Measurements from ENCODE around the gene MYCBP. TPM values are rescaled to one million over a fixed set of nuclear protein-coding genes. Genes with fewer than 3 reads are reported as not detected.

The MYCBP gene
- total and polyA plus RNA-seq, 2 of the 13 experiments (the other 11 are each of a cell fraction or from before 2014, with no cell fraction given), result 11.4 to 30.4 TPM

- no peaks in the 10 kb centered on the region for H3K9me3 ChIP-seq (ENCODE audit: low read length)
- WGBS (ENCODE audit: low lambda C conversion rate), result 100% methylated on average over 3 of the region's 3 CpGs
- intact Hi-C loops (cut with micrococcal nuclease; ENCODE audit: unreplicated experiment) (no loop called here), in situ Hi-C loops (cut with HindIII; ENCODE audit: extremely low pct_ligation_motif_present, low pct_unique_long_range_greater_than_20kb) (no loop called here)
- peaks cover 0 to 3% of the 10 kb centered on the region in 2 experiments; a peak in 2 of 5 replicates for H3K36me3 ChIP-seq (replicated peaks in 1 of 2; ENCODE audit: control insufficient read depth in 1 of 2, insufficient read depth in 2 of 2, low read length in 2 of 2)
- DNase-seq (ENCODE audit: low spot score), result no peak
- no peak overlapping the region for H2AFZ ChIP-seq (ENCODE audit: low read length)
- H4K20me1 ChIP-seq (ENCODE audit: insufficient read depth, low read length), result no peaks in the 10 kb centered on the region
- ChIA-PET CTCF (ENCODE audit: low intra/inter-chr PET ratio, low total read pairs) (no interaction called here), POLR2A (interaction anchor here (0.7 kb wide), 1 partner anchor 58 kb away, joined by 4 read pairs; the partner anchor contains the start of gene RRAGC)
- no peak for FAIRE-seq
- H3K79me2 ChIP-seq (ENCODE audit: insufficient read depth, low read length), result no peaks in the 10 kb centered on the region
- no peak overlapping the region for H3K9ac ChIP-seq (ENCODE audit: insufficient read depth, low read depth, low read length)
- BruUV-seq (replicated peaks), result no TSS peak
- no peak overlapping the region for H3K4me3 ChIP-seq (replicated peaks in 1 of 3; ENCODE audit: insufficient read depth in 1 of 3, low read depth in 2 of 3, low read length in 3 of 3)
- no peaks in the 10 kb centered on the region for H3K27me3 ChIP-seq (ENCODE audit: control insufficient read depth in 1 of 2, insufficient read depth in 2 of 2, low read length in 2 of 2)
- no peak overlapping the region for H3K27ac ChIP-seq (ENCODE audit: extremely low read length, insufficient read depth, low read length)
- no peaks in the 10 kb centered on the region for H3K4me1 ChIP-seq (ENCODE audit: insufficient read depth, low read length)
- no peak for ATAC-seq
- no peak overlapping the region for H3K4me2 ChIP-seq (ENCODE audit: low read depth, low read length)
- no peak for TF ChIP-seq NCOA1 (CRISPR knock-in tag; IDR thresholded peaks at IDR 0.05)
- TF ChIP-seq FOXK1 (CRISPR knock-in tag; IDR thresholded peaks at IDR 0.05; ENCODE audit: borderline replicate concordance, low read depth), result no peak
- TF ChIP-seq ZNF280D (CRISPR knock-in tag; IDR thresholded peaks at IDR 0.05), result no peak
- no peak for TF ChIP-seq CENPT (CRISPR knock-in tag; IDR thresholded peaks at IDR 0.05; ENCODE audit: low read depth)
- TF ChIP-seq NCOA2 (CRISPR knock-in tag; IDR thresholded peaks at IDR 0.05), result no peak
- TF ChIP-seq REPIN1 (CRISPR knock-in tag; IDR thresholded peaks at IDR 0.05; ENCODE audit: borderline replicate concordance, low read depth), result no peak
- no peak for TF ChIP-seq PITX1 (CRISPR knock-in tag; IDR thresholded peaks at IDR 0.05)
- TF ChIP-seq AKNA (CRISPR knock-in tag; IDR thresholded peaks at IDR 0.05; ENCODE audit: borderline replicate concordance), result no peak
- TF ChIP-seq PLRG1 (conservative IDR thresholded peaks at IDR 0.05), result no peak
- no peak for TF ChIP-seq ZNF251 (CRISPR knock-in tag; IDR thresholded peaks at IDR 0.05)
- TF ChIP-seq SP5 (CRISPR knock-in tag; IDR thresholded peaks at IDR 0.05; ENCODE audit: borderline replicate concordance, low read depth), result no peak
- no peak for TF ChIP-seq SUZ12 (IDR thresholded peaks at IDR 0.05; ENCODE audit: low read depth, low read length)
- no peak for TF ChIP-seq SRSF4 (IDR thresholded peaks at IDR 0.05; ENCODE audit: low read depth, low read length, poor library complexity, severe bottlenecking)
- TF ChIP-seq ATF5 (CRISPR knock-in tag; IDR thresholded peaks at IDR 0.05; ENCODE audit: low read depth), result no peak
- no peak for TF ChIP-seq BRF2 (CRISPR knock-in tag; IDR thresholded peaks at IDR 0.05)
Measured at GRCh38 chr1:38917337-38917736, 44.2 kb upstream of the MYCBP start.

All from HepG2 (cell line).